GM23338 (cell line): ENCODE measurements around the gene ZNF549. TPM values are rescaled to one million over a fixed set of nuclear protein-coding genes. Genes with fewer than 3 reads are reported as not detected.
A peak's percentile ranks its signal among the peaks of the same experiment; 100 is the strongest.

ENCODE experiments used
- ATAC-seq: fragments of 200-7000 bp; cut with Tn5 transposase; 3 replicates; pipeline ENCODE4 v1.9.1; 2020
- DNase-seq: peaks from one replicate; pipeline ENCODE4 v3.0.0-alpha.2; 2015; ENCODE audit warnings: low spot score
- H2AFZ ChIP-seq: fragments of 200-600 bp; sonication (generic); 2 replicates; pipeline ENCODE4 v1.8.0; 2016; ENCODE audit warnings: antibody characterized with exemption, mild to moderate bottlenecking, moderate library complexity
- H3F3A ChIP-seq: fragments of 200-600 bp; sonication (generic); replicated peaks from 2 replicates; pipeline ENCODE4 v1.8.0; 2017; ENCODE audit warnings: antibody characterized with exemption, mixed run types, low read depth
- H3K27ac ChIP-seq: fragments of 200-600 bp; sonication (generic); 2 replicates; pipeline ENCODE4 v1.6.1; 2016; ENCODE audit warnings: low read depth
- H3K27me3 ChIP-seq: fragments of 200-600 bp; sonication (generic); 2 replicates; pipeline ENCODE4 v1.8.0; 2016; ENCODE audit warnings: mild to moderate bottlenecking, mixed run types, moderate library complexity; ENCODE audit not compliant: insufficient read depth
- H3K36me3 ChIP-seq: fragments of 200-600 bp; sonication (generic); 2 replicates; pipeline ENCODE4 v1.8.0; 2016; ENCODE audit warnings: mild to moderate bottlenecking; ENCODE audit not compliant: insufficient read depth
- H3K4me1 ChIP-seq: fragments of 200-600 bp; sonication (generic); 2 replicates; pipeline ENCODE4 v1.8.0; 2016; ENCODE audit warnings: mild to moderate bottlenecking, moderate library complexity; ENCODE audit not compliant: insufficient read depth
- H3K4me2 ChIP-seq: fragments of 200-600 bp; sonication (generic); 2 replicates; pipeline ENCODE4 v1.7.1; 2017; ENCODE audit warnings: mixed run types
- H3K4me3 ChIP-seq: fragments of 200-600 bp; sonication (generic); 2 replicates; pipeline ENCODE4 v1.6.1; 2016; ENCODE audit warnings: mixed run types
- H3K79me2 ChIP-seq: fragments of 200-600 bp; sonication (generic); replicated peaks from 2 replicates; pipeline ENCODE4 v1.8.0; 2017; ENCODE audit warnings: mild to moderate bottlenecking; ENCODE audit not compliant: insufficient read depth
- H3K9me2 ChIP-seq: fragments of 200-600 bp; sonication (generic); 2 replicates; pipeline ENCODE4 v1.8.0; 2017; ENCODE audit not compliant: insufficient read depth
- H4K20me1 ChIP-seq: fragments of 200-600 bp; sonication (generic); replicated peaks from 2 replicates; pipeline ENCODE4 v1.8.0; 2017; ENCODE audit warnings: mild to moderate bottlenecking; ENCODE audit not compliant: insufficient read depth
- H3K27ac Mint-ChIP-seq: 2 replicates; pipeline ENCODE4 v1.8.0; 2020; ENCODE audit warnings: inconsistent platforms, mild to moderate bottlenecking, moderate library complexity, mixed read lengths
- H3K27me3 Mint-ChIP-seq: 3 replicates; pipeline ENCODE4 v1.8.0; 2022; ENCODE audit warnings: low read depth, mild to moderate bottlenecking, moderate library complexity, mixed read lengths, inconsistent platforms; ENCODE audit not compliant: insufficient read depth, poor library complexity
- H3K36me3 Mint-ChIP-seq: 3 replicates; pipeline ENCODE4 v1.8.0; 2021; ENCODE audit warnings: low read depth, mild to moderate bottlenecking, inconsistent platforms, moderate library complexity, mixed read lengths
- H3K4me1 Mint-ChIP-seq: 3 replicates; pipeline ENCODE4 v1.8.0; 2020; ENCODE audit warnings: mild to moderate bottlenecking, inconsistent platforms, mixed read lengths
- H3K4me3 Mint-ChIP-seq: 3 replicates; pipeline ENCODE4 v1.8.0; 2021; ENCODE audit warnings: moderate library complexity, mild to moderate bottlenecking, inconsistent platforms, mixed read lengths
- H3K9me3 Mint-ChIP-seq: 3 replicates; pipeline ENCODE4 v1.8.0; 2020; ENCODE audit warnings: moderate library complexity, mild to moderate bottlenecking, inconsistent platforms, mixed read lengths
- CREB1 ChIP-seq: fragments of 250-450 bp; sonication (Bioruptor Pico); IDR thresholded peaks from 2 replicates; pipeline ENCODE4 v1.5.0; 2020; ENCODE audit warnings: low read depth, mild to moderate bottlenecking, moderate library complexity
- ETS1 ChIP-seq: IDR thresholded peaks from 2 replicates; pipeline ENCODE4 v1.6.1; 2016; ENCODE audit warnings: antibody characterized with exemption
- EZH2phosphoT487 ChIP-seq: fragments of 200-600 bp; sonication (generic); IDR thresholded peaks from one replicate; pipeline ENCODE4 v1.8.1; 2018; ENCODE audit warnings: antibody characterized with exemption; ENCODE audit not compliant: unreplicated experiment
- NANOG ChIP-seq: IDR thresholded peaks from 2 replicates; pipeline ENCODE4 v1.6.1; 2016; ENCODE audit warnings: antibody characterized with exemption, borderline replicate concordance
- POLR2AphosphoS5 ChIP-seq: IDR thresholded peaks from 2 replicates; pipeline ENCODE4 v1.6.1; 2016; ENCODE audit warnings: antibody characterized with exemption, low read depth
- ZNF114 ChIP-seq: fragments of 250-450 bp; sonication (Bioruptor Pico); IDR thresholded peaks from 2 replicates; pipeline ENCODE4 v1.5.0; 2020; ENCODE audit warnings: mild to moderate bottlenecking, moderate library complexity
- ZNF331 ChIP-seq: fragments of 250-450 bp; sonication (Bioruptor Pico); IDR thresholded peaks from 2 replicates; pipeline ENCODE4 v1.5.0; 2020; ENCODE audit warnings: low read depth, mild to moderate bottlenecking, moderate library complexity
- ZNF462 ChIP-seq: fragments of 250-450 bp; sonication (Bioruptor Pico); IDR thresholded peaks from 2 replicates; pipeline ENCODE4 v1.5.0; 2020; ENCODE audit warnings: mild to moderate bottlenecking, moderate library complexity
- polyA plus RNA-seq: library from polyadenylated mRNA; unstranded; fragments of >200 nt; fragmentation: Nextera tagmentation; extraction: Ambion mirVana; gene quantifications from 2 replicates; pipeline ENCODE4 v1.2.1, GENCODE V29; 2016
- total RNA-seq: library from RNA; depleted of rRNA; stranded (reverse); fragments of >200 nt; shearing (Covaris generic); gene quantifications from 2 replicates; pipeline ENCODE4 v1.2.3, GENCODE V29; 2014
- TF ChIP-seq, protein P1 (sequence below): IDR thresholded peaks from one replicate; pipeline ENCODE4 v1.6.1; 2018; ENCODE audit warnings: antibody characterized with exemption; ENCODE audit not compliant: unreplicated experiment

The ZNF549 gene
- total and polyA plus RNA-seq, 2 experiments from 2014 or later: 4.3 to 11.6 TPM

DNA sequence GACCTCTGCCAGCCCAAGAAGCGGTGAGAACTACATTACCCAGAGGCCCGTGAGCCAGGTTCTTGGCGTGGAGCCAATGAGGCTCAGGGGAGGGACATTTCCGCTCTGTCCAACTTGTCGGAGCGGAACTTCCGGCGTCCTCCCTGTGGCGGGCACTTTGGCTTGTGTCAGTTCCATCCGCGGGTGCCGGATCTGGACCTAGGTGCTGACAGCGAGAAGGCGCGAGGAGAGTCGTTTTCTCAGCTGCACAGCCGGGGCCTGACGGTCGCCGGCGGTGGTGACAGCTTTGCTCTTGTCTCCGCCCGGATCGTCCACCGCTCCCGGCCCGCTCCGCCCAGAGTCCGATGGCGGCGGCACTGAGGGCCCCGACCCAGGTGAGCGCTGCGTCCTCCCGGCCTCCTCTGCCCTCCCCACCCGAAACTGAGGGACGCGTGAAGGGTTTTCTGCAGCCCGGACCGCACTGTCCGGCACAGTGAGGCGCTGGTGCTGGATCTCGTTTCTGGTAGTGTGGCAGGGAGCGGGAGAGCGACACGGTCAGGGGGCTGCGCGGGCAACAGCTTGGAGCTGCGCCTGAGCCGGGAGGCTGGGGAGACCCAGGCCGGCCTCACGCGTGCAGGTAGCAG is 72.7 kb downstream of the ZNF549 start, which contains the start of gene ZNF530:
ZNF530 (plus strand) TSS at position 125 of the 623 bp plus-strand sequence. CDS start 4,461 bp downstream, outside the sequence.
- H3K79me2 ChIP-seq: peaks cover 16% of the 10 kb centered on the region; the same call in 1 of the 2 replicates
- no peaks in the 10 kb centered on the region for H3K4me1 ChIP-seq
- H3K4me3 Mint-ChIP-seq: peak within 1 kb of the TSS; percentile 82
- peak within 1 kb of the TSS; percentile 99 for H2AFZ ChIP-seq
- ATAC-seq (peak; percentile 100), DNase-seq (peak; percentile 97)
- H3K36me3 Mint-ChIP-seq: peaks cover 31% of the 10 kb centered on the region
- peak within 1 kb of the TSS; percentile 94 for H3K4me2 ChIP-seq
- peaks cover 3% of the 10 kb centered on the region; the same call in 2 of the 3 replicates for H3K9me3 Mint-ChIP-seq
- no peak within 1 kb of the TSS for H3K27ac ChIP-seq
- H3K27ac Mint-ChIP-seq: no peak within 1 kb of the TSS
- no peaks in the 10 kb centered on the region for H4K20me1 ChIP-seq
- peak within 1 kb of the TSS; percentile 96 for H3K4me3 ChIP-seq
- no peaks in the 10 kb centered on the region for H3F3A ChIP-seq
- H3K27me3 Mint-ChIP-seq: peaks cover 5% of the 10 kb centered on the region
- peaks cover 3% of the 10 kb centered on the region; the same call in 2 of the 3 replicates for H3K4me1 Mint-ChIP-seq
- H3K27me3 ChIP-seq: no peaks in the 10 kb centered on the region
- H3K36me3 ChIP-seq: no peaks in the 10 kb centered on the region
- H3K9me2 ChIP-seq: 0 out of 2 replicates have a peak, but pooled peaks cover 6% of the 10 kb centered on the region
- TF ChIP-seq, protein P1, sequence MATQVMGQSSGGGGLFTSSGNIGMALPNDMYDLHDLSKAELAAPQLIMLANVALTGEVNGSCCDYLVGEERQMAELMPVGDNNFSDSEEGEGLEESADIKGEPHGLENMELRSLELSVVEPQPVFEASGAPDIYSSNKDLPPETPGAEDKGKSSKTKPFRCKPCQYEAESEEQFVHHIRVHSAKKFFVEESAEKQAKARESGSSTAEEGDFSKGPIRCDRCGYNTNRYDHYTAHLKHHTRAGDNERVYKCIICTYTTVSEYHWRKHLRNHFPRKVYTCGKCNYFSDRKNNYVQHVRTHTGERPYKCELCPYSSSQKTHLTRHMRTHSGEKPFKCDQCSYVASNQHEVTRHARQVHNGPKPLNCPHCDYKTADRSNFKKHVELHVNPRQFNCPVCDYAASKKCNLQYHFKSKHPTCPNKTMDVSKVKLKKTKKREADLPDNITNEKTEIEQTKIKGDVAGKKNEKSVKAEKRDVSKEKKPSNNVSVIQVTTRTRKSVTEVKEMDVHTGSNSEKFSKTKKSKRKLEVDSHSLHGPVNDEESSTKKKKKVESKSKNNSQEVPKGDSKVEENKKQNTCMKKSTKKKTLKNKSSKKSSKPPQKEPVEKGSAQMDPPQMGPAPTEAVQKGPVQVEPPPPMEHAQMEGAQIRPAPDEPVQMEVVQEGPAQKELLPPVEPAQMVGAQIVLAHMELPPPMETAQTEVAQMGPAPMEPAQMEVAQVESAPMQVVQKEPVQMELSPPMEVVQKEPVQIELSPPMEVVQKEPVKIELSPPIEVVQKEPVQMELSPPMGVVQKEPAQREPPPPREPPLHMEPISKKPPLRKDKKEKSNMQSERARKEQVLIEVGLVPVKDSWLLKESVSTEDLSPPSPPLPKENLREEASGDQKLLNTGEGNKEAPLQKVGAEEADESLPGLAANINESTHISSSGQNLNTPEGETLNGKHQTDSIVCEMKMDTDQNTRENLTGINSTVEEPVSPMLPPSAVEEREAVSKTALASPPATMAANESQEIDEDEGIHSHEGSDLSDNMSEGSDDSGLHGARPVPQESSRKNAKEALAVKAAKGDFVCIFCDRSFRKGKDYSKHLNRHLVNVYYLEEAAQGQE: no peak
- TF ChIP-seq ETS1: peak; percentile 91
- TF ChIP-seq POLR2AphosphoS5: peak; percentile 63
- TF ChIP-seq NANOG: 0 out of 2 replicates have a peak, but pooled peaks have one; percentile 4
- peak; percentile 50; the same call in 1 of the 2 replicates for TF ChIP-seq CREB1
- TF ChIP-seq ZNF331: no peak

GRCh38 chr19:57606931-57607330 is 79.8 kb downstream of the ZNF549 start:
- Histone ChIP-seq H3K4me1 (no peaks in the 10 kb centered on the region), H2AFZ (no peak overlapping the region), H3K79me2 (no peaks in the 10 kb centered on the region), H3K4me2 (no peak overlapping the region), H4K20me1 (no peaks in the 10 kb centered on the region), H3K4me3 (no peak overlapping the region), H3K9me2 (no peaks in the 10 kb centered on the region; the same call in 1 of the 2 replicates), H3K27me3 (no peaks in the 10 kb centered on the region), H3K36me3 (peaks cover 10% of the 10 kb centered on the region; the same call in 1 of the 2 replicates), H3F3A (no peaks in the 10 kb centered on the region), H3K27ac (no peak overlapping the region)
- H3K4me3 Mint-ChIP-seq: no peak overlapping the region
- no peak for ATAC-seq
- H3K27ac Mint-ChIP-seq: no peak overlapping the region
- H3K36me3 Mint-ChIP-seq: peaks cover 58% of the 10 kb centered on the region
- no peak for DNase-seq
- peaks cover 3% of the 10 kb centered on the region for H3K9me3 Mint-ChIP-seq
- H3K4me1 Mint-ChIP-seq: no peaks in the 10 kb centered on the region
- H3K27me3 Mint-ChIP-seq: peaks cover 2% of the 10 kb centered on the region
- TF ChIP-seq ZNF462 (CRISPR knock-in tag) (no peak), EZH2phosphoT487 (no peak), ETS1 (no peak), POLR2AphosphoS5 (no peak), ZNF114 (CRISPR knock-in tag) (no peak)
